Activated gamma-delta T cell (primary cell): ENCODE results near the gene VPS4B.
"Not testable (repeated sequence)": the region's sequence is repeated elsewhere in the genome, so short reads cannot be mapped to it uniquely, and the experiment has no call there.

Experiments used
- DNase-seq: peaks from one replicate; lab custom pipeline; 2025; lab: John Stamatoyannopoulos, UW

The VPS4B gene

GRCh38 chr18:63367053-63367953 is 55.0 kb downstream of the VPS4B start, which contains the start of gene KDSR:
Gene KDSR, minus strand, starts transcription at chr18:63367206. Its CDS starts 88 bp downstream, at chr18:63367118.
- DNase-seq = peak; percentile 75

GRCh38 chr18:63366213-63367052 is 55.8 kb downstream of the VPS4B start:
- peak; percentile 46 for DNase-seq

DNA sequence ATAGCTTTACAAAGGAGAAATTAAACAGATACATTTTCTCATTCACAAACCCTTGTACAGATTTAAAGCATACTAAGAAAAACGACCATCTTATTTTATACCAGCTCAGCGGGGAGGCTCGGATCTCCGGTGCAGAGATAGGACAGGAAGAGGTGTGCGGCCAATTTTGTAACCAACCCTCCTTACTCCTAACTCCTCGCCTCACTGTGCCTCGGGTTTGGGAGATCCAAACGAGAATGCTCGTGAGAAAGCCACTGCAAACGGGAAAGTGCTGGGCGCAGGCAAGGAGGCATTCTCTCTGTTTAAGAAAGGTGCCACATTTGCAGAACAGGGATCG is 56.4 kb downstream of the VPS4B start:
- DNase-seq = no peak

DNA sequence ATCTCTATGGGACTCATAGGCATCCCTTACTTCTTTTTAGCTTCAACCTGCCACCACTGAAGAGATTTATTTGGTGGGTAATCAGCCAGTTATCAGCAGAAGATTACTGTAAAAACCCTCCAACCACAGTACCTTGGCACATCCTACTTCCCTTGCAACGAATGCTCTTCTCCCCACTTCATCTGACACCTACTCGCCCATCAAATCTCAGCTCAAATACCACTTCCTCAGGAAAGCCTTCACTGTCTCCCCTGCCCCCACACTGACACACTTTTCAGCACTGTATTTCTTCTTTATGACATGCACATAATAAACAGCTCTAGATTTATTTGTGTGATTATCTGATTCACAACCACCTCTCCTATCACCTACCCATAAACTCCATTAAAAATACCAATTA is 58.3 kb downstream of the VPS4B start:
- no peak for DNase-seq

- DNase-seq = not testable (repeated sequence)
These were observed 58.9 kb downstream of the VPS4B start for GRCh38 chr18:63363420-63363819.

DNA sequence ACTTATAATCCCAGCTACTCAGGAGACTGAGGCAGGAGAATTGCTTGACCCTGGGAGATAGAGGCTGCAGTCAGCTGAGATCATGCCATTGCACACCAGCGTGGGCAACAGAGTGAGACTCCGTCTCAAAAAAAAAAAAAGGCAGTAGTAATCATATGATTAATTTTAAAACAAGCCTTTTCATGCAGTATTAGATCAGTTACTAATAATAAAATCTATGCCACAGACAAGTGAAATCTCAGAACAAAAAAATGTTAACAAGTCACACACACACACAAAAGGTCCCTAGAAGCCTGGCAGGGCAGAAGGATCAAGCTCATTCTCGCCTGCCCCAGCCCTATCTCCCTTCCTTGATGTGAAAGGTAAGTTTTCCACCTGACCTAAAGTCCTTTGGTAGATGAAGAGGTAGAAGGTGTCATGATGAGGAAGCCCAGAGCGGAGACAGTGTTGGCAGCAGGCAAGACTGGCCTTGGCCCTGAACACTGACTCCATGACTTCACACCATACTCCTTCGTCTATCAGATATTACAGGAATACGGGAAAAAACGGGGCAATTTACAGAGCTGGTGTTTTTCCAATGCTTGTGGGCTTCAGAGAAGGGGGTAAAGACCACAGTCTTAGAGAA is 65.9 kb downstream of the VPS4B start:
- no peak for DNase-seq

DNA sequence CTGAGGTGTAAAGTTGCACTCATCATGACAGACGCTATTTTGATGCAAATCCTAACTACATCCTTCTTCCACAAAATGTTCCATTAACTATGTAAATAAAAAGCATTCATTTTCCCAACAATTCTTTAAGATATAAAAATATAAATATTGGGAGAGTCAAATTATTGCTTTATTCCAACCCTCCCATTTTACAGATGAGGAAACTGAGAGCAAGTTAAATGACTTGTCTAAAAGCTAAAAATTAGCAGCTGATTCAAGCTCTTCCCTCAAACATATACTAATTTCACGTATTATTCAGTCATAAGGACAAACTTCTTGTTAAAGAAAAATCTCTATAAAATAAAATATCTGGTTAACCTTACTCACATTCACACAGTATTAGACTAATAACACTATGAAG is 72.0 kb downstream of the VPS4B start:
- DNase-seq = no peak

GRCh38 chr18:63348508-63349136 is 73.7 kb downstream of the VPS4B start:
- no peak for DNase-seq

- DNase-seq = no peak
These were observed 75.6 kb downstream of the VPS4B start for GRCh38 chr18:63346480-63347183.

GRCh38 chr18:63346031-63346430 is 76.2 kb downstream of the VPS4B start:
- no peak for DNase-seq

GRCh38 chr18:63344918-63345317 is 77.4 kb downstream of the VPS4B start:
- no peak for DNase-seq

DNA sequence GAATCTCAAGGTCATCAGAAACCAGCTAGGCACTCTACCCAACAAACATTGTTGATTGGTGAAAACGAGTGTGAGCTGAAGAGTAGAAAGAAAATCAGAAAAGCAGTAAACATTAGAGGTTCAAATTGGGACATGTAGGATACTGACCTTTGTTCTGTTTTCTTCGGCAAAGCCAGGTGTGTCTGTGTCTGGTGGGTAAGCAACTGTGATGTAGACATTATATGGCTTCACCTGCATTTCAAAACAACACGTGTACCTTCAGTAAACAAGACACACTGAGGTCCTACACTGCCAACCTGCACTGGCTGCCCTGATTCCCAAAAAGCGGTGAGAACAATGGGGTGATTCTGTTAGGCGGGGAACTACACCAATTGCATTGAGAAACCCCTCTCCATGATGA is 78.0 kb downstream of the VPS4B start:
- DNase-seq = no peak

DNA sequence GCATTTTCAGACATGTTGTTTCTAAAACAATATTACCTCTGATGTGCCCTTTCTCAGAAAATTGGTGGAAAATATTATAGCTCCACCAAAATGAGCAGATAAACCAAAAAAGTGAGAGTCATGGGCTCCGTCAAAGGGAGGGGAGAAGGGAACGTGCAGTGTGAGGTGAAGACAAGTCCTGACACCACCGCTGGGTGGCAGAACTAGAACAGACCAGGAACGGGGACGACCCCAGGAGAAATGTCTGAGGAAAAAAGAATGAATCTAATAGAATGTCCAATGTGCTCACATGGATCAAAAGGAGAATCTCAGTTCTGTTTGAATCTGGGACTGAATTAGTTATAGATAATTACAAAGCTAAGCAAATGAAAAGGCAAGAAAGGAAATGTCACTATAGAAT is 80.1 kb downstream of the VPS4B start:
- DNase-seq = no peak

DNA sequence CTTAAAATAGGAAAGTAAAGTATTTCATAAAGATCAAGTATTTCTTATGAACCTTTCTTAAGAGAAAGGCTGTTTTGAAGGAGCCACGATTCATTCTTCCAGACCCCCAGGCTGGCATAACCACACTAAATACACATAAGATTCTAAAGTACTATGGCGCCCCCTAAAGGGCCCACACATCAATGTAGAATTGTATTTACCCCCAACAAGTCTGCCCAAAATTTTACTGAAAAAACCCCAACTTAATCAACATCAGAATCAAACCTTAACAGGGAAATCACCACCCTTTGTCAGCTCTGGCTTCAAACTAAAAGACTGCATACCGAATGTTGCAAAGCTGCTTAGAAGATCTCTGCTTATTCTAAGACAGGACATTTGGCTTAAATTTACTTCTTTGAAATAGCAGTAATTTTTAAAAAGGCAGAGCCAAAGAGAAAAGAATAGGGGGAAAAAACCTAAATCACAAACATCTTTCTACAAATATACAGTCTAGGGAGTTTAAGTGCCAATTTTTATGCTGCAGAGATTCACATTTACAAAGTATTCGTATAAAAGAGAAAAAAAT is 82.3 kb downstream of the VPS4B start:
- DNase-seq = no peak
